H1 (cell line): ENCODE results near the gene ADD3.

ENCODE experiments used
- CBX5 ChIP-seq: fragments of 300-800, 300-1000 bp; sonication (generic); IDR thresholded peaks from 2 replicates; pipeline ENCODE4 v1.7.1; 2016; ENCODE audit warnings: antibody characterized with exemption, low read length, low read depth
- CHD1 ChIP-seq: IDR thresholded peaks from 2 replicates; pipeline ENCODE4 v1.6.1; 2012; ENCODE audit warnings: low read depth, low read length, improper control_type of control experiment
- CTBP2 ChIP-seq: IDR thresholded peaks from 2 replicates; pipeline ENCODE4 v1.7.0; 2011; ENCODE audit warnings: borderline replicate concordance, mild to moderate bottlenecking, moderate library complexity, mixed read lengths, low read length; ENCODE audit not compliant: insufficient read depth, insufficient read length
- CTCF ChIP-seq, 3 experiments: IDR thresholded peaks; 1 replicate in 2 of 3; 2 replicates in 1 of 3; pipeline versions ENCODE4 v1.5.1 to v1.6.1; 2011; ENCODE audit warnings: low read length in 3 of 3, mild to moderate bottlenecking in 3 of 3, inconsistent platforms in 2 of 3, low read depth in 1 of 3, moderate library complexity in 1 of 3; ENCODE audit not compliant: insufficient read depth in 1 of 3; ENCODE audit errors: control extremely low read depth in 1 of 3
- EZH2 ChIP-seq: fragments of 200-600 bp; sonication (generic); IDR thresholded peaks from 2 replicates; pipeline ENCODE4 v1.7.1; 2012; ENCODE audit warnings: low read depth, mild to moderate bottlenecking, moderate library complexity, low read length, inconsistent platforms; ENCODE audit not compliant: severe bottlenecking
- JUN ChIP-seq: IDR thresholded peaks from 2 replicates; pipeline ENCODE4 v1.6.1; 2011; ENCODE audit warnings: low read depth, mild to moderate bottlenecking, improper control_type of control experiment, low read length
- MAFK ChIP-seq: IDR thresholded peaks from 2 replicates; pipeline ENCODE4 v1.6.1; 2012; ENCODE audit warnings: low read depth, mild to moderate bottlenecking, improper control_type of control experiment, low read length
- POLR2AphosphoS5 ChIP-seq: IDR thresholded peaks from 2 replicates; pipeline ENCODE4 v1.6.1; 2011; ENCODE audit warnings: low read depth, low read length
- SIN3A ChIP-seq, 2 experiments: IDR thresholded peaks in 1 of 2; conservative IDR thresholded peaks in 1 of 2; 2 replicates each; pipeline ENCODE4 v1.6.1; 2011 to 2012; ENCODE audit warnings: low read length in 2 of 2, improper control_type of control experiment in 1 of 2, low read depth in 1 of 2, mild to moderate bottlenecking in 1 of 2
- SRF ChIP-seq: IDR thresholded peaks from 2 replicates; pipeline ENCODE4 v1.6.1; 2011; ENCODE audit warnings: mild to moderate bottlenecking, low read depth, low read length, moderate library complexity
- TAF1 ChIP-seq: IDR thresholded peaks from 2 replicates; pipeline ENCODE4 v1.6.1; 2011; ENCODE audit warnings: mild to moderate bottlenecking, low read depth, low read length
- TF ChIP-seq, protein P1 (sequence below): IDR thresholded peaks from 2 replicates; pipeline ENCODE4 v1.6.1; 2011; ENCODE audit warnings: low read length, improper control_type of control experiment

- no peak for TF ChIP-seq CTCF (IDR thresholded peaks at IDR 0.05; ENCODE audit: control extremely low read depth in 1 of 3, insufficient read depth in 1 of 3, low read depth in 1 of 3, low read length in 3 of 3)
- TF ChIP-seq, protein P1, sequence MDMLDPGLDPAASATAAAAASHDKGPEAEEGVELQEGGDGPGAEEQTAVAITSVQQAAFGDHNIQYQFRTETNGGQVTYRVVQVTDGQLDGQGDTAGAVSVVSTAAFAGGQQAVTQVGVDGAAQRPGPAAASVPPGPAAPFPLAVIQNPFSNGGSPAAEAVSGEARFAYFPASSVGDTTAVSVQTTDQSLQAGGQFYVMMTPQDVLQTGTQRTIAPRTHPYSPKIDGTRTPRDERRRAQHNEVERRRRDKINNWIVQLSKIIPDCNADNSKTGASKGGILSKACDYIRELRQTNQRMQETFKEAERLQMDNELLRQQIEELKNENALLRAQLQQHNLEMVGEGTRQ, result no peak
- TF ChIP-seq POLR2AphosphoS5, result no peak
- TF ChIP-seq EZH2, result no peak
- TF ChIP-seq CHD1, result no peak
- TF ChIP-seq MAFK, result no peak
- TF ChIP-seq CTBP2, result no peak
- no peak for TF ChIP-seq CBX5
- no peak for TF ChIP-seq TAF1
- TF ChIP-seq SRF, result no peak
- TF ChIP-seq JUN, result no peak
- no peak for TF ChIP-seq SIN3A (conservative IDR thresholded peaks at IDR 0.05 in 1 of 2, IDR thresholded peaks at IDR 0.05 in 1 of 2; ENCODE audit: low read depth in 1 of 2, low read length in 2 of 2)
Observed at GRCh38 chr10:110150046-110150445, 142.3 kb downstream of the ADD3 start.
